Common myeloid progenitor, CD34-positive (primary cell): ENCODE results near the gene GMIP.

Source experiments
- CTCF ChIA-PET: fragments of 350-600 bp; sonication (Branson Sonifier 250); formaldehyde crosslinking; loops from one replicate; lab custom pipeline; 2021; ENCODE audit warnings: antibody characterized with exemption; lab: Charles Lee
- POLR2A ChIA-PET: fragments of 350-600 bp; sonication (Branson Sonifier 250); formaldehyde crosslinking; loops from one replicate; lab custom pipeline; 2021; ENCODE audit warnings: antibody characterized with exemption; lab: Charles Lee
- DNase-seq, 3 donors: peaks; one replicate each; pipeline versions ENCODE4 v3.0.0 to v3.0.0-alpha.2; 2013
- H3K27ac ChIP-seq, 2 experiments: 1 replicate in 1 of 2; 2 replicates in 1 of 2; pipeline ENCODE4 v1.7.0; 2013; ENCODE audit warnings: inconsistent platforms in 2 of 2, low read length in 2 of 2, mild to moderate bottlenecking in 2 of 2, low read depth in 1 of 2, moderate library complexity in 1 of 2; ENCODE audit not compliant: severe bottlenecking in 2 of 2, insufficient read depth in 1 of 2, poor library complexity in 1 of 2
- H3K27me3 ChIP-seq, 5 experiments: replicated peaks in 2 of 5; 1 replicate in 3 of 5; 2 replicates in 2 of 5; pipeline versions ENCODE4 v1.6.1 to v1.7.0; 2013; ENCODE audit warnings: low read length in 4 of 5, mild to moderate bottlenecking in 2 of 5, moderate library complexity in 2 of 5, inconsistent platforms in 1 of 5; ENCODE audit not compliant: insufficient read depth in 5 of 5, control insufficient read depth in 4 of 5
- H3K36me3 ChIP-seq, 4 experiments: 1 replicate in 2 of 4; 2 replicates in 2 of 4; pipeline versions ENCODE4 v1.6.1 to v1.7.0; 2013; ENCODE audit warnings: low read length in 3 of 4, control low read depth in 1 of 4, mild to moderate bottlenecking in 1 of 4; ENCODE audit not compliant: control insufficient read depth in 4 of 4, insufficient read depth in 4 of 4
- H3K4me1 ChIP-seq, 4 experiments: 1 replicate in 3 of 4; 2 replicates in 1 of 4; pipeline versions ENCODE4 v1.6.1 to v1.7.1; 2013; ENCODE audit warnings: low read length in 3 of 4, mild to moderate bottlenecking in 3 of 4, control low read depth in 1 of 4, inconsistent platforms in 1 of 4, moderate library complexity in 1 of 4; ENCODE audit not compliant: control insufficient read depth in 4 of 4, insufficient read depth in 4 of 4; ENCODE audit errors: control extremely low read depth in 1 of 4
- H3K4me3 ChIP-seq, 7 experiments: 1 replicate in 4 of 7; 2 replicates in 3 of 7; pipeline versions ENCODE4 v1.5.1 to v1.7.0; 2013; ENCODE audit warnings: mild to moderate bottlenecking in 7 of 7, low read length in 6 of 7, moderate library complexity in 6 of 7, inconsistent platforms in 2 of 7, low read depth in 2 of 7, control low read depth in 1 of 7; ENCODE audit not compliant: insufficient read depth in 4 of 7, control insufficient read depth in 1 of 7; ENCODE audit errors: extremely low read depth in 1 of 7
- H3K9me3 ChIP-seq, 5 experiments: 1 replicate in 4 of 5; 2 replicates in 1 of 5; pipeline versions ENCODE4 v1.6.1 to v1.7.1; 2013; ENCODE audit warnings: low read length in 4 of 5, mild to moderate bottlenecking in 2 of 5, inconsistent platforms in 1 of 5, low read depth in 1 of 5, moderate library complexity in 1 of 5; ENCODE audit not compliant: control insufficient read depth in 4 of 5, insufficient read depth in 2 of 5; ENCODE audit errors: control extremely low read depth in 1 of 5
- WGBS: methylation state at CpG from one replicate; pipeline ENCODE4 v1.1.5; 2013; ENCODE audit not compliant: insufficient coverage; 5-methylcytosine and 5-hydroxymethylcytosine counted together

The GMIP gene

GRCh38 chr19:19630426-19630825, 13.0 kb downstream of the GMIP start:
- DNase-seq: no peak
- WGBS: 100% methylated on average over 1 of the region's 2 CpGs
- H3K4me3 ChIP-seq: no peak overlapping the region
- ChIA-PET POLR2A (interaction anchor here (0.7 kb wide), 1 partner anchor 536 kb away, joined by 3 read pairs; no protein-coding TSS in a partner anchor), CTCF (no interaction called here)
- H3K27me3 ChIP-seq: no peaks in the 10 kb centered on the region
- peaks cover 10 to 45% (median 29%) of the 10 kb centered on the region in 4 experiments for H3K36me3 ChIP-seq
- no peak overlapping the region for H3K27ac ChIP-seq
- H3K9me3 ChIP-seq: no peaks in the 10 kb centered on the region
- peaks cover 0 to 16% (median 13%) of the 10 kb centered on the region in 4 experiments for H3K4me1 ChIP-seq

- ChIA-PET POLR2A (interaction anchor here (0.7 kb wide), 1 partner anchor 536 kb away, joined by 3 read pairs; no protein-coding TSS in a partner anchor), CTCF (interaction anchor here (0.9 kb wide), 1 partner anchor 32 kb away, joined by 3 read pairs; no protein-coding TSS in a partner anchor)
- WGBS: 97% methylated on average over 10 of the region's 11 CpGs
- H3K9me3 ChIP-seq: no peaks in the 10 kb centered on the region
- DNase-seq: no peak
- no peak overlapping the region for H3K27ac ChIP-seq
- H3K4me3 ChIP-seq: no peak overlapping the region
- H3K4me1 ChIP-seq: peaks cover 0 to 16% (median 13%) of the 10 kb centered on the region in 4 experiments
- peaks cover 9 to 41% (median 26%) of the 10 kb centered on the region in 4 experiments for H3K36me3 ChIP-seq
- no peaks in the 10 kb centered on the region for H3K27me3 ChIP-seq
Observed at GRCh38 chr19:19630062-19630414, 13.4 kb downstream of the GMIP start.

- POLR2A ChIA-PET: interaction anchor here (0.5 kb wide), 1 partner anchor 12 kb away, joined by 3 read pairs; no protein-coding TSS in a partner anchor
- Histone ChIP-seq H3K9me3 (no peaks in the 10 kb centered on the region), H3K36me3 (peaks cover 3 to 30% (median 23%) of the 10 kb centered on the region in 4 experiments), H3K4me3 (peak overlapping the region; percentile 27 to 81 (median 57)), H3K27me3 (no peaks in the 10 kb centered on the region), H3K4me1 (peaks cover 0 to 16% (median 13%) of the 10 kb centered on the region in 4 experiments), H3K27ac (no peak overlapping the region)
- CTCF ChIA-PET: interaction anchor here (1.0 to 1.2 kb wide), 3 partner anchors 12 to 96 kb away, joined by 4 to 9 read pairs (median 6); partner anchors contain the start of gene GMIP
- peak; percentile 53 to 81 (median 74) for DNase-seq
- 6% methylated on average over 48 of the region's 51 CpGs for WGBS
Observed at GRCh38 chr19:19628501-19629134, 14.8 kb downstream of the GMIP start.

GRCh38 chr19:19627621-19628500, 15.6 kb downstream of the GMIP start, which contains the start of gene LPAR2:
Gene LPAR2, minus strand, starts transcription at chr19:19628220. Its CDS starts 945 bp downstream, at chr19:19627275.
- POLR2A ChIA-PET: interaction anchor here (1.7 kb wide), 1 partner anchor 54 kb away, joined by 3 read pairs; no protein-coding TSS in a partner anchor
- WGBS: under 1% methylated on average over 55 of the region's 87 CpGs
- Histone ChIP-seq H3K4me3 (peak within 1 kb of the TSS; percentile 37 to 81 (median 57)), H3K9me3 (no peaks in the 10 kb centered on the region), H3K27ac (no peak within 1 kb of the TSS), H3K36me3 (peaks cover 3 to 25% (median 21%) of the 10 kb centered on the region in 4 experiments), H3K27me3 (no peaks in the 10 kb centered on the region), H3K4me1 (peaks cover 0 to 16% (median 13%) of the 10 kb centered on the region in 4 experiments)
- peak; percentile 38 to 68 (median 63) for DNase-seq
- CTCF ChIA-PET: interaction anchor here (0.7 to 1.2 kb wide), 4 partner anchors 12 to 96 kb away, joined by 3 to 9 read pairs (median 5); partner anchors contain the start of gene GMIP

DNA sequence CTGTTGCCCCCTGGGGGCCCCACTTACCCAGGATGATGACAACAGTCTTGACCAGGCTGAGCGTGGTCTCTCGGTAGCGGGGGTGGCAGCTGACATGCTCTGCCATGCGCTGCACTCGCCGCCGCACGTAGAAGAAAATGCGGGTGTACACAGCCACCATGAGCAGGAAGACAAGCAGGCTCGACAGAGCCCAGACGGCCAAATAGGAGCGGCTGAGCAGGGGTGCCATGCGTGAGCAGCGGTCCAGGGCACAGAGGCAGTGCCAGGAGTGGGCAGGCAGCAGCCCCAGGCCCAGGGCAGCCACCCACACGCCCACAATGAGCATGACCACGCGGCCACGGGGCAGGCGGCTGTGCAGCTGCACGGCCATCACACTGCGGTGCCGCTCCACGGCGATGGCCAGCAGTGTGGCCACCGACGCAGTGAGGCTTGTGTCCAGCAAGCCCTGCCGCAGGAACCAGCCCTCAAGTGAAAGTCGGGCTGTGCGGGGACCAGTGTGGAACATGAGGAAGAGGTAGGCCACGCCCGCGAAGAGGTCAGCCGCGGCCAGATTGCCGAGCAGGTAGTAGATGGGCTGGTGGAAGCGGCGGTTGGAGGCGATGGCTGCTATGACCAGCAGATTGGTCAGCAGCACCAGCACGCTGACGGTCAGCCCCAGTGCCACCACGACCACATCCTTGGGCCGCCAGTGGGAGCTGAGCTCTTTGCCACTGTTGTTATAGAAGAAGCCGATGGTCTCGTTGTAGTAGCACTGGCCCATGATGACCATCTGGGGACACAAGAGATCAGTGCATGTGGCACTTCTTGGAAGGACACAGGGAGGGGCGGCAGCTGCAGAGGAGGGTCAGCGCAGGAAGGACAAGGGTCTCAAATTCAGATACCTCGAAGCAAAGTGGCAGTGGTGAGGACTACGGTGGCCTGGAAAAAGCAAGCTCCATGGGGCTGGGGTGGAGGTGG, 16.7 kb downstream of the GMIP start:
- Histone ChIP-seq H3K27me3 (no peaks in the 10 kb centered on the region), H3K4me1 (peaks cover 0 to 16% (median 13%) of the 10 kb centered on the region in 4 experiments), H3K36me3 (peaks cover 3 to 20% (median 17%) of the 10 kb centered on the region in 4 experiments), H3K4me3 (peak overlapping the region in 4 of 7 experiments; percentile 57 to 81 (median 73)), H3K9me3 (no peaks in the 10 kb centered on the region), H3K27ac (no peak overlapping the region)
- DNase-seq: no peak
- 96% methylated on average over 45 of the region's 48 CpGs for WGBS
- POLR2A ChIA-PET: interaction anchor here (1.7 kb wide), 1 partner anchor 53 kb away, joined by 3 read pairs; no protein-coding TSS in a partner anchor
- CTCF ChIA-PET: interaction anchor here (0.7 to 1.0 kb wide), 2 partner anchors 71 to 73 kb away, joined by 3 read pairs; no protein-coding TSS in a partner anchor

GRCh38 chr19:19624032-19624570, 19.4 kb downstream of the GMIP start:
- Histone ChIP-seq H3K27ac (no peak overlapping the region), H3K4me3 (no peak overlapping the region), H3K27me3 (no peaks in the 10 kb centered on the region), H3K36me3 (peaks cover 0 to 16% (median 4%) of the 10 kb centered on the region in 4 experiments), H3K4me1 (peaks cover 0 to 18% (median 16%) of the 10 kb centered on the region in 4 experiments), H3K9me3 (no peaks in the 10 kb centered on the region)
- ChIA-PET CTCF (interaction anchor here (0.9 to 1.0 kb wide), 2 partner anchors 93 to 95 kb away, joined by 3 read pairs; partner anchors contain the start of gene YJEFN3), POLR2A (no interaction called here)
- 94% methylated on average over 19 of the region's 19 CpGs for WGBS
- no peak for DNase-seq
